ENCODE results near the gene EEF1AKMT2. TPM values are rescaled to one million over a fixed set of nuclear protein-coding genes. Genes with fewer than 3 reads are reported as not detected.

Gene EEF1AKMT2
- total RNA-seq, 1 experiment from 2014 or later, result 21.6 TPM

GRCh38 chr10:124737708-124738107 lies 54.0 kb downstream of the EEF1AKMT2 start:
- Mint-ChIP-seq H3K9me3 (no peaks in the 10 kb centered on the region), H3K4me1 (peaks cover 68% of the 10 kb centered on the region), H3K4me3 (no peak overlapping the region), H3K27me3 (ENCODE audit: low read depth) (peaks cover 16% of the 10 kb centered on the region), H3K36me3 (peaks cover 4% of the 10 kb centered on the region; the same call in 1 of the 2 replicates), H3K27ac (no peak overlapping the region; the same call in 1 of the 2 replicates)
- DNase-seq (ENCODE audit: low spot score) (no peak), ATAC-seq (no peak)
- POLR2A ChIA-PET, result no interaction called here
- CTCF ChIA-PET, result interaction anchor here (1.0 kb wide), 1 partner anchor 16 kb away, joined by 3 read pairs; no protein-coding TSS in a partner anchor
- TF ChIP-seq PRDM15 (CRISPR knock-in tag; IDR thresholded peaks at IDR 0.05) (no peak), ATF2 (CRISPR knock-in tag; IDR thresholded peaks at IDR 0.05; ENCODE audit: borderline replicate concordance, low read depth) (no peak), USF2 (CRISPR knock-in tag; IDR thresholded peaks at IDR 0.05) (no peak), SP1 (CRISPR knock-in tag; conservative IDR thresholded peaks at IDR 0.05) (no peak), ESRRA (CRISPR knock-in tag; IDR thresholded peaks at IDR 0.05; ENCODE audit: borderline replicate concordance) (no peak), MLX (CRISPR knock-in tag; IDR thresholded peaks at IDR 0.05) (no peak), SOX15 (CRISPR knock-in tag; IDR thresholded peaks at IDR 0.05) (no peak), CDX4 (CRISPR knock-in tag; IDR thresholded peaks at IDR 0.05; ENCODE audit: borderline replicate concordance) (no peak), HMGXB4 (CRISPR knock-in tag; IDR thresholded peaks at IDR 0.05) (no peak)

- no peaks in the 10 kb centered on the region for H3K9me3 Mint-ChIP-seq
- H3K36me3 Mint-ChIP-seq, result peaks cover 5% of the 10 kb centered on the region; the same call in 1 of the 2 replicates
- peaks cover 63% of the 10 kb centered on the region for H3K4me1 Mint-ChIP-seq
- CTCF ChIA-PET, result interaction anchor here (1.0 kb wide), 1 partner anchor 16 kb away, joined by 3 read pairs; no protein-coding TSS in a partner anchor
- H3K4me3 Mint-ChIP-seq, result no peak overlapping the region
- DNase-seq (ENCODE audit: low spot score) (no peak), ATAC-seq (no peak)
- H3K27me3 Mint-ChIP-seq (ENCODE audit: low read depth), result peaks cover 12% of the 10 kb centered on the region
- H3K27ac Mint-ChIP-seq, result no peak overlapping the region; the same call in 1 of the 2 replicates
- POLR2A ChIA-PET, result interaction anchor here (0.6 to 1.5 kb wide), 2 partner anchors 11 to 13 kb away, joined by 4 read pairs; no protein-coding TSS in a partner anchor
- TF ChIP-seq AFF4 (CRISPR knock-in tag; IDR thresholded peaks at IDR 0.05; ENCODE audit: borderline replicate concordance) (no peak), FOXP4 (CRISPR knock-in tag; IDR thresholded peaks at IDR 0.05) (no peak), ZNF121 (CRISPR knock-in tag; IDR thresholded peaks at IDR 0.05) (no peak), ZNF671 (CRISPR knock-in tag; IDR thresholded peaks at IDR 0.05) (no peak), ZNF232 (CRISPR knock-in tag; IDR thresholded peaks at IDR 0.05) (no peak), CREB1 (CRISPR knock-in tag; IDR thresholded peaks at IDR 0.05) (no peak), MLX (CRISPR knock-in tag; IDR thresholded peaks at IDR 0.05) (no peak), FOXP1 (CRISPR knock-in tag; IDR thresholded peaks at IDR 0.05; ENCODE audit: borderline replicate concordance) (no peak)
These were observed 54.5 kb downstream of the EEF1AKMT2 start for GRCh38 chr10:124737221-124737620.

Data from WTC11 (cell line).